Esophagus muscularis mucosa (tissue), 4 donors: ENCODE data around the gene PRDX5. TPM values are rescaled to one million over a fixed set of nuclear protein-coding genes. Genes with fewer than 3 reads are reported as not detected.

Experiments
- DNase-seq: peaks from one replicate; pipeline ENCODE4 v3.0.0-alpha.2; 2017; ENCODE audit errors: extremely low spot score
- H3K27ac ChIP-seq, 4 donors: fragments of 200-600 bp; sonication (generic); replicated peaks in 1 of 4; 1 replicate in 3 of 4; 2 replicates in 1 of 4; pipeline ENCODE4 v1.5.1; 2016 to 2019; ENCODE audit warnings: mild to moderate bottlenecking in 1 of 4
- H3K27me3 ChIP-seq, 4 donors: fragments of 200-600 bp; sonication (generic); one replicate each; pipeline versions ENCODE4 v1.5.1 to v1.6.0; 2016 to 2019
- H3K36me3 ChIP-seq, 4 donors: fragments of 200-600 bp; sonication (generic); one replicate each; pipeline ENCODE4 v1.5.1; 2016 to 2019
- H3K4me1 ChIP-seq, 4 donors: fragments of 200-600 bp; sonication (generic); one replicate each; pipeline ENCODE4 v1.5.1; 2016 to 2019
- H3K4me3 ChIP-seq, 4 donors: fragments of 200-600 bp; sonication (generic); 1 replicate in 2 of 4; 2 replicates in 2 of 4; pipeline ENCODE4 v1.5.1; 2016 to 2019; ENCODE audit warnings: mild to moderate bottlenecking in 4 of 4, moderate library complexity in 1 of 4
- H3K9me3 ChIP-seq, 4 donors: fragments of 200-600 bp; sonication (generic); 1 replicate in 3 of 4; 2 replicates in 1 of 4; pipeline ENCODE4 v1.5.1; 2016 to 2019
- CTCF ChIP-seq, 3 experiments: fragments of 200-600 bp in 2 of 3; fragments of 450-650 bp in 1 of 3; sonication (generic) in 2 of 3; IDR thresholded peaks; one replicate each; pipeline ENCODE4 v1.5.1; 2017 to 2019; ENCODE audit warnings: antibody characterized with exemption in 3 of 3, mild to moderate bottlenecking in 2 of 3, moderate library complexity in 1 of 3
- EP300 ChIP-seq: sonication (generic); formaldehyde crosslinking; IDR thresholded peaks from one replicate; pipeline ENCODE4 v1.6.1; 2017; ENCODE audit warnings: antibody characterized with exemption
- POLR2A ChIP-seq: fragments of 450-650 bp; IDR thresholded peaks from one replicate; pipeline ENCODE4 v1.6.1; 2017; ENCODE audit warnings: antibody characterized with exemption, moderate library complexity, mild to moderate bottlenecking, low read depth
- POLR2AphosphoS5 ChIP-seq, 2 donors: sonication (generic); formaldehyde crosslinking; IDR thresholded peaks; one replicate each; pipeline ENCODE4 v1.6.1; 2017; ENCODE audit warnings: antibody characterized with exemption in 2 of 2
- WGBS: methylation state at CpG from one replicate; pipeline ENCODE4 v1.1.5; 2018; 5-methylcytosine and 5-hydroxymethylcytosine counted together
- intact Hi-C: fragments of 100-400 bp; cut with DNase I; formaldehyde crosslinking; loops from one replicate; pipeline ENCODE4 v1.15.1; 2023
- total RNA-seq, 4 donors: library from RNA; depleted of rRNA; stranded (reverse); fragments of >200 nt; gene quantifications; one replicate each; pipeline versions ENCODE4 v1.1.0 to v1.2.1, GENCODE V29; 2016

The PRDX5 gene
- total RNA-seq, 4 donors from 2014 or later = 144 to 178 (median 155) TPM

- Histone ChIP-seq H3K4me1 (peaks cover 4 to 11% (median 9%) of the 10 kb centered on the region in 4 donors), H3K9me3 (no peaks in the 10 kb centered on the region), H3K4me3 (no peak overlapping the region), H3K27me3 (no peaks in the 10 kb centered on the region), H3K27ac (no peak overlapping the region), H3K36me3 (no peaks in the 10 kb centered on the region)
- no peak for TF ChIP-seq CTCF (IDR thresholded peaks at IDR 0.05)
- TF ChIP-seq EP300 = no peak
- TF ChIP-seq POLR2A = no peak
- TF ChIP-seq POLR2AphosphoS5 (IDR thresholded peaks at IDR 0.05) = no peak
- 70% methylated on average over 12 of the region's 13 CpGs for WGBS
- intact Hi-C loops = no loop called here
- DNase-seq = no peak
These were observed 17.1 kb downstream of the PRDX5 start for GRCh38 chr11:64334764-64335735.

- 75% methylated on average over 8 of the region's 8 CpGs for WGBS
- intact Hi-C loops = no loop called here
- no peaks in the 10 kb centered on the region for H3K9me3 ChIP-seq
- peaks cover 7 to 22% (median 17%) of the 10 kb centered on the region in 4 donors for H3K4me1 ChIP-seq
- no peaks in the 10 kb centered on the region for H3K27me3 ChIP-seq
- no peak overlapping the region for H3K27ac ChIP-seq
- DNase-seq = no peak
- H3K36me3 ChIP-seq = no peaks in the 10 kb centered on the region
- H3K4me3 ChIP-seq = no peak overlapping the region
- TF ChIP-seq POLR2AphosphoS5 (IDR thresholded peaks at IDR 0.05) = no peak
- TF ChIP-seq EP300 = no peak
These were observed 19.8 kb downstream of the PRDX5 start for GRCh38 chr11:64337538-64338249.

- Histone ChIP-seq H3K9me3 (no peaks in the 10 kb centered on the region), H3K27me3 (no peaks in the 10 kb centered on the region), H3K4me1 (peaks cover 7 to 33% (median 26%) of the 10 kb centered on the region in 4 donors), H3K27ac (no peak overlapping the region), H3K4me3 (no peak overlapping the region), H3K36me3 (no peaks in the 10 kb centered on the region)
- intact Hi-C loops = no loop called here
- TF ChIP-seq POLR2A (no peak), POLR2AphosphoS5 (IDR thresholded peaks at IDR 0.05) (no peak), EP300 (no peak), CTCF (IDR thresholded peaks at IDR 0.05) (no peak)
- 82% methylated on average over 8 of the region's 8 CpGs for WGBS
- no peak for DNase-seq
These were observed 20.8 kb downstream of the PRDX5 start for GRCh38 chr11:64338716-64339115.

- Histone ChIP-seq H3K4me3 (no peak overlapping the region), H3K36me3 (no peaks in the 10 kb centered on the region), H3K9me3 (no peaks in the 10 kb centered on the region), H3K27ac (no peak overlapping the region), H3K27me3 (no peaks in the 10 kb centered on the region), H3K4me1 (peaks cover 7 to 33% (median 26%) of the 10 kb centered on the region in 4 donors)
- DNase-seq = no peak
- intact Hi-C loops = no loop called here
- no peak for TF ChIP-seq EP300
- no peak for TF ChIP-seq CTCF (IDR thresholded peaks at IDR 0.05)
- no peak for TF ChIP-seq POLR2AphosphoS5 (IDR thresholded peaks at IDR 0.05)
- no peak for TF ChIP-seq POLR2A
- WGBS = 73% methylated on average over 4 of the region's 4 CpGs
These were observed 21.4 kb downstream of the PRDX5 start for GRCh38 chr11:64339286-64339685.

- intact Hi-C loops = no loop called here
- no peak within 1 kb of the TSS for H3K27ac ChIP-seq
- H3K4me3 ChIP-seq = peak within 1 kb of the TSS; percentile 32 to 47 (median 35)
- no peak for TF ChIP-seq POLR2A
- no peak for TF ChIP-seq POLR2AphosphoS5 (IDR thresholded peaks at IDR 0.05)
- TF ChIP-seq CTCF (IDR thresholded peaks at IDR 0.05) = no peak
- no peak for TF ChIP-seq EP300
- H3K4me1 ChIP-seq = peaks cover 7 to 33% (median 26%) of the 10 kb centered on the region in 4 donors
- H3K9me3 ChIP-seq = no peaks in the 10 kb centered on the region
- no peaks in the 10 kb centered on the region for H3K27me3 ChIP-seq
- DNase-seq = no peak
- H3K36me3 ChIP-seq = no peaks in the 10 kb centered on the region
- 64% methylated on average over 13 of the region's 16 CpGs for WGBS
These were observed 22.0 kb downstream of the PRDX5 start, which contains the start of gene CCDC88B for GRCh38 chr11:64339754-64340408. CCDC88B (plus strand) TSS chr11:64340204; CDS start chr11:64340267, 63 bp downstream.
